K562 (cell line): Measurements from ENCODE around the gene AGR2. TPM values are rescaled to one million over a fixed set of nuclear protein-coding genes. Genes with fewer than 3 reads are reported as not detected.

ENCODE experiments used
- ATAC-seq: fragments of 200-7000 bp; cut with Tn5 transposase; 3 replicates; pipeline ENCODE4 v1.9.1; 2020; ENCODE audit warnings: moderate library complexity
- BruUV-seq: library from RNA; stranded (reverse); fragments of 400-500 nt; replicated peaks from 2 replicates; lab custom pipeline; 2021; lab: Mats Ljungman, UMichigan
- CTCF ChIA-PET: fragments of 300-600 bp; formaldehyde crosslinking; extraction: SDS; loops from one replicate; lab custom pipeline; 2021; ENCODE audit warnings: low intra/inter-chr PET ratio; lab: Yijun Ruan, JAX
- POLR2A ChIA-PET: fragments of 300-600, 350-650 bp; sonication (Branson Sonifier 250); formaldehyde crosslinking; extraction: SDS; loops from one replicate; lab custom pipeline; 2021; ENCODE audit warnings: antibody characterized with exemption, inconsistent platforms; lab: Yijun Ruan, JAX
- DNase-seq, 4 experiments: peaks; one replicate each; pipeline versions ENCODE4 v3.0.0 to v3.0.0-alpha.2; 2011 to 2018; ENCODE audit warnings: low spot score in 3 of 4, mixed read lengths in 3 of 4; ENCODE audit errors: extremely low read depth in 1 of 4
- FAIRE-seq: peaks from 2 replicates; lab custom pipeline; 2011; peaks lifted over from hg19 to GRCh38; lab: Jason Lieb, UNC
- H2AFZ ChIP-seq: 2 replicates; pipeline ENCODE4 v1.6.0; 2011; ENCODE audit warnings: low read depth, low read length, control low read depth, inconsistent platforms
- H3K27ac ChIP-seq: fragments of 200-600 bp; 3 replicates; pipeline ENCODE4 v1.8.0; 2011; ENCODE audit warnings: low read depth, mild to moderate bottlenecking, control low read depth, inconsistent platforms, low read length, moderate library complexity, mixed read lengths; ENCODE audit errors: extremely low read depth
- H3K27me3 ChIP-seq, 2 experiments: fragments of 300-600 bp in 1 of 2; 2 replicates in 1 of 2; 3 replicates in 1 of 2; pipeline versions ENCODE4 v1.6.0 to v1.8.0; 2011; ENCODE audit warnings: inconsistent platforms in 2 of 2, low read length in 2 of 2, mild to moderate bottlenecking in 1 of 2, mixed read lengths in 1 of 2, moderate library complexity in 1 of 2; ENCODE audit not compliant: control insufficient read depth in 2 of 2, insufficient read depth in 2 of 2
- H3K36me3 ChIP-seq: fragments of 300-600 bp; 3 replicates; pipeline ENCODE4 v1.8.0; 2011; ENCODE audit warnings: mild to moderate bottlenecking, low read length, inconsistent platforms; ENCODE audit not compliant: control insufficient read depth, insufficient read depth
- H3K4me1 ChIP-seq, 2 experiments: fragments of 200-600 bp in 1 of 2; replicated peaks in 1 of 2; 2 replicates in 1 of 2; 3 replicates in 1 of 2; pipeline versions ENCODE4 v1.5.1 to v1.8.0; 2011; ENCODE audit warnings: inconsistent platforms in 2 of 2, low read length in 2 of 2, mild to moderate bottlenecking in 1 of 2, mixed read lengths in 1 of 2, moderate library complexity in 1 of 2; ENCODE audit not compliant: control insufficient read depth in 2 of 2, insufficient read depth in 2 of 2
- H3K4me2 ChIP-seq: 2 replicates; pipeline ENCODE4 v1.6.1; 2011; ENCODE audit warnings: low read length, control low read depth, inconsistent platforms, mixed read lengths; ENCODE audit not compliant: insufficient read depth
- H3K4me3 ChIP-seq: fragments of 200-600 bp; sonication (generic), shearing (Covaris generic); 2 replicates; pipeline ENCODE4 v1.5.1; 2016; ENCODE audit warnings: control low read depth, inconsistent platforms
- H3K79me2 ChIP-seq: fragments of 200-600 bp; 3 replicates; pipeline ENCODE4 v1.8.0; 2011; ENCODE audit warnings: low read length, inconsistent platforms; ENCODE audit not compliant: control insufficient read depth, insufficient read depth
- H3K9ac ChIP-seq, 2 experiments: 2 replicates each; pipeline versions ENCODE4 v1.6.0 to v1.6.1; 2011; ENCODE audit warnings: low read depth in 2 of 2, low read length in 2 of 2, control low read depth in 1 of 2, inconsistent platforms in 1 of 2, mild to moderate bottlenecking in 1 of 2, mixed read lengths in 1 of 2; ENCODE audit not compliant: insufficient read depth in 1 of 2
- H3K9me1 ChIP-seq: one replicate; pipeline ENCODE4 v1.6.0; 2011; ENCODE audit warnings: inconsistent platforms, mild to moderate bottlenecking, low read length, moderate library complexity; ENCODE audit not compliant: control insufficient read depth, insufficient read depth
- H3K9me3 ChIP-seq: replicated peaks from 2 replicates; pipeline ENCODE4 v1.5.1; 2011; ENCODE audit warnings: low read depth, low read length, inconsistent platforms; ENCODE audit not compliant: control insufficient read depth, insufficient read depth
- H4K20me1 ChIP-seq: replicated peaks from 2 replicates; pipeline ENCODE4 v1.6.1; 2011; ENCODE audit warnings: low read length, inconsistent platforms, mixed read lengths; ENCODE audit not compliant: control insufficient read depth, insufficient read depth
- ATF3 ChIP-seq, 2 experiments: fragments of 450-650 bp in 1 of 2; sonication (generic) in 1 of 2; formaldehyde crosslinking in 1 of 2; IDR thresholded peaks in 1 of 2; conservative IDR thresholded peaks in 1 of 2; 2 replicates each; pipeline versions ENCODE4 v1.6.1 to v1.8.1; 2016 to 2023; ENCODE audit warnings: mild to moderate bottlenecking in 2 of 2, moderate library complexity in 2 of 2, inconsistent platforms in 1 of 2, missing genetic modification reagents in 1 of 2
- HDGF ChIP-seq: fragments of 450-650 bp; IDR thresholded peaks from 2 replicates; pipeline ENCODE4 v1.6.1; 2016
- MLX ChIP-seq, 2 experiments: fragments of 450-650 bp in 1 of 2; sonication (generic) in 1 of 2; formaldehyde crosslinking; conservative IDR thresholded peaks; 2 replicates each; pipeline versions ENCODE4 v1.4.0 to v1.8.1; 2020 to 2022; ENCODE audit warnings: mild to moderate bottlenecking in 1 of 2, missing genetic modification reagents in 1 of 2
- NFIC ChIP-seq: fragments of 450-650 bp; IDR thresholded peaks from 2 replicates; pipeline ENCODE4 v1.6.1; 2017; ENCODE audit warnings: mild to moderate bottlenecking, inconsistent platforms
- PHF21A ChIP-seq: fragments of 450-650 bp; IDR thresholded peaks from 2 replicates; pipeline ENCODE4 v1.6.1; 2017; ENCODE audit warnings: low read depth, borderline replicate concordance
- POLR3G ChIP-seq: IDR thresholded peaks from 2 replicates; pipeline ENCODE4 v1.6.1; 2011; ENCODE audit not compliant: insufficient read length, insufficient replicate concordance; ENCODE audit errors: extremely low read depth
- SMC3 ChIP-seq: conservative IDR thresholded peaks from 2 replicates; pipeline ENCODE4 v1.6.1; 2011; ENCODE audit warnings: low read depth, low read length, improper control_type of control experiment; ENCODE audit not compliant: insufficient read depth
- SREBF1 ChIP-seq: fragments of 150-350 bp; IDR thresholded peaks from 2 replicates; pipeline ENCODE4 v1.6.1; 2014; ENCODE audit warnings: antibody characterized with exemption, low read depth, low read length, borderline replicate concordance
- UBTF ChIP-seq, 2 experiments: IDR thresholded peaks; 2 replicates each; pipeline ENCODE4 v1.6.1; 2012; ENCODE audit warnings: improper control_type of control experiment in 2 of 2, low read depth in 2 of 2, low read length in 2 of 2, borderline replicate concordance in 1 of 2
- ZBTB9 ChIP-seq: fragments of 450-650 bp; formaldehyde crosslinking; IDR thresholded peaks from 2 replicates; pipeline ENCODE4 v1.4.0; 2020; ENCODE audit warnings: mild to moderate bottlenecking, moderate library complexity
- ZNF224 ChIP-seq: sonication (generic); formaldehyde crosslinking; IDR thresholded peaks from 2 replicates; pipeline ENCODE4 v1.8.0; 2022; ENCODE audit warnings: mild to moderate bottlenecking, missing genetic modification reagents
- WGBS: fragments of 100-300 bp; shearing (Covaris generic); methylation state at CpG from one replicate; pipeline ENCODE4 v1.1.6; 2016; ENCODE audit warnings: low coverage, mixed read lengths; ENCODE audit not compliant: insufficient coverage; ENCODE audit errors: missing lambda C conversion rate; 5-methylcytosine and 5-hydroxymethylcytosine counted together
- in situ Hi-C: fragments of 300-500 bp; cut with MboI; formaldehyde crosslinking; loops from 4 replicates; pipeline ENCODE4 v1.15.0; 2018; ENCODE audit warnings: inconsistent platforms, mixed read lengths
- intact Hi-C: fragments of 100-400 bp; cut with micrococcal nuclease; formaldehyde crosslinking; loops from 2 replicates; pipeline ENCODE4 v1.14.2; 2022
- polyA plus RNA-seq, 8 experiments: library from polyadenylated mRNA; depleted of rRNA in 4 of 8; stranded (reverse) in 5 of 8; unstranded in 3 of 8; fragments of >200 nt; fragmentation: Nextera tagmentation in 2 of 8; fragmentation: Illumina TruSeq in 1 of 8; extraction: Ambion mirVana in 2 of 8; extraction: Trizol in 1 of 8; gene quantifications; 2 replicates each; pipeline versions ENCODE4 v1.2.1 to v1.2.3, GENCODE V29; 2011 to 2014; ENCODE audit warnings: inconsistent platforms in 1 of 8, missing spikeins in 1 of 8
- total RNA-seq, 7 experiments: library from RNA; depleted of rRNA in 6 of 7; stranded (reverse); fragments of >200 nt in 6 of 7; fragmentation: Illumina TruSeq in 2 of 7; extraction: Trizol in 2 of 7; gene quantifications; 2 replicates each; pipeline versions ENCODE4 v1.2.1 to v1.2.3, GENCODE V29; 2011 to 2021; ENCODE audit warnings: low replicate concordance in 1 of 7
- TF ChIP-seq, protein P1 (sequence below): sonication (generic); formaldehyde crosslinking; IDR thresholded peaks from 2 replicates; pipeline ENCODE4 v1.9.0; 2022; ENCODE audit warnings: mild to moderate bottlenecking, missing genetic modification reagents
- TF ChIP-seq, protein P2 (sequence below), 2 experiments: fragments of 200-800 bp in 1 of 2; sonication (Bioruptor generic) in 1 of 2; sonication (generic) in 1 of 2; formaldehyde crosslinking in 1 of 2; IDR thresholded peaks in 1 of 2; conservative IDR thresholded peaks in 1 of 2; 2 replicates each; pipeline versions ENCODE4 v1.5.0 to v1.6.1; 2016 to 2020; ENCODE audit warnings: missing compliant biosample characterization in 1 of 2, missing genetic modification characterization in 1 of 2, missing genetic modification reagents in 1 of 2

The AGR2 gene
- total and polyA plus RNA-seq, 9 of the 15 experiments (the other 6 are each of a cell fraction or from before 2014, with no cell fraction given): 0.66 TPM; not detected in 8

- Histone ChIP-seq H3K27ac (no peak overlapping the region), H3K4me3 (no peak overlapping the region), H4K20me1 (no peaks in the 10 kb centered on the region), H3K4me2 (no peak overlapping the region), H3K36me3 (no peaks in the 10 kb centered on the region; the same call in 1 of the 3 replicates), H3K79me2 (peaks cover 41% of the 10 kb centered on the region), H2AFZ (no peak overlapping the region), H3K9me3 (no peaks in the 10 kb centered on the region; the same call in 1 of the 2 replicates), H3K9me1 (no peaks in the 10 kb centered on the region), H3K9ac (no peak overlapping the region), H3K27me3 (no peaks in the 10 kb centered on the region), H3K4me1 (peaks cover 0 to 7% of the 10 kb centered on the region in 2 experiments; a peak in 2 of 5 replicates)
- BruUV-seq: no TSS peak
- FAIRE-seq (no peak), ATAC-seq (no peak), DNase-seq (no peak)
- CTCF ChIA-PET: no interaction called here
- POLR2A ChIA-PET: interaction anchor here (0.7 kb wide), 1 partner anchor 15 kb away, joined by 4 read pairs; no protein-coding TSS in a partner anchor
- intact Hi-C loops: loop anchor here (10.0 kb wide), 3 partner anchors 55 to 495 kb away; partner anchors contain the start of gene CRPPA
- in situ Hi-C loops: no loop called here
- WGBS: 92% methylated on average over 1 of the region's 1 CpG
- TF ChIP-seq MLX (CRISPR knock-in tag; conservative IDR thresholded peaks at IDR 0.05) (no peak), HDGF (no peak), POLR3G (no peak), SMC3 (no peak), UBTF (IDR thresholded peaks at IDR 0.05; ENCODE audit: borderline replicate concordance in 1 of 2, low read depth in 2 of 2, low read length in 2 of 2) (no peak), PHF21A (no peak), ZBTB9 (CRISPR knock-in tag) (no peak), NFIC (no peak), SREBF1 (no peak), ATF3 (IDR thresholded peaks at IDR 0.05) (no peak), ATF3 (CRISPR knock-in tag; conservative IDR thresholded peaks at IDR 0.05) (no peak), ZNF224 (CRISPR knock-in tag) (no peak)
- TF ChIP-seq, protein P1, sequence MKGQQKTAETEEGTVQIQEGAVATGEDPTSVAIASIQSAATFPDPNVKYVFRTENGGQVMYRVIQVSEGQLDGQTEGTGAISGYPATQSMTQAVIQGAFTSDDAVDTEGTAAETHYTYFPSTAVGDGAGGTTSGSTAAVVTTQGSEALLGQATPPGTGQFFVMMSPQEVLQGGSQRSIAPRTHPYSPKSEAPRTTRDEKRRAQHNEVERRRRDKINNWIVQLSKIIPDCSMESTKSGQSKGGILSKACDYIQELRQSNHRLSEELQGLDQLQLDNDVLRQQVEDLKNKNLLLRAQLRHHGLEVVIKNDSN: no peak
- TF ChIP-seq, protein P2, sequence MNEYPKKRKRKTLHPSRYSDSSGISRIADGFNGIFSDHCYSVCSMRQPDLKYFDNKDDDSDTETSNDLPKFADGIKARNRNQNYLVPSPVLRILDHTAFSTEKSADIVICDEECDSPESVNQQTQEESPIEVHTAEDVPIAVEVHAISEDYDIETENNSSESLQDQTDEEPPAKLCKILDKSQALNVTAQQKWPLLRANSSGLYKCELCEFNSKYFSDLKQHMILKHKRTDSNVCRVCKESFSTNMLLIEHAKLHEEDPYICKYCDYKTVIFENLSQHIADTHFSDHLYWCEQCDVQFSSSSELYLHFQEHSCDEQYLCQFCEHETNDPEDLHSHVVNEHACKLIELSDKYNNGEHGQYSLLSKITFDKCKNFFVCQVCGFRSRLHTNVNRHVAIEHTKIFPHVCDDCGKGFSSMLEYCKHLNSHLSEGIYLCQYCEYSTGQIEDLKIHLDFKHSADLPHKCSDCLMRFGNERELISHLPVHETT (CRISPR knock-in tag; conservative IDR thresholded peaks at IDR 0.05 in 1 of 2, IDR thresholded peaks at IDR 0.05 in 1 of 2): no peak
Observed at GRCh38 chr7:16759840-16760239, 45.0 kb downstream of the AGR2 start.
